HG03520 (cell line): Measurements from ENCODE around the gene PHLDB3.
"Not testable (repeated sequence)": the region's sequence is repeated elsewhere in the genome, so short reads cannot be mapped to it uniquely, and the experiment has no call there.

Experiments used
- ATAC-seq: cut with Tn5 transposase; IDR thresholded peaks from one replicate; pipeline ENCODE4 v1.9.1; 2021; ENCODE audit warnings: mild to moderate bottlenecking, moderate library complexity; ENCODE audit not compliant: unreplicated experiment

Gene PHLDB3

DNA sequence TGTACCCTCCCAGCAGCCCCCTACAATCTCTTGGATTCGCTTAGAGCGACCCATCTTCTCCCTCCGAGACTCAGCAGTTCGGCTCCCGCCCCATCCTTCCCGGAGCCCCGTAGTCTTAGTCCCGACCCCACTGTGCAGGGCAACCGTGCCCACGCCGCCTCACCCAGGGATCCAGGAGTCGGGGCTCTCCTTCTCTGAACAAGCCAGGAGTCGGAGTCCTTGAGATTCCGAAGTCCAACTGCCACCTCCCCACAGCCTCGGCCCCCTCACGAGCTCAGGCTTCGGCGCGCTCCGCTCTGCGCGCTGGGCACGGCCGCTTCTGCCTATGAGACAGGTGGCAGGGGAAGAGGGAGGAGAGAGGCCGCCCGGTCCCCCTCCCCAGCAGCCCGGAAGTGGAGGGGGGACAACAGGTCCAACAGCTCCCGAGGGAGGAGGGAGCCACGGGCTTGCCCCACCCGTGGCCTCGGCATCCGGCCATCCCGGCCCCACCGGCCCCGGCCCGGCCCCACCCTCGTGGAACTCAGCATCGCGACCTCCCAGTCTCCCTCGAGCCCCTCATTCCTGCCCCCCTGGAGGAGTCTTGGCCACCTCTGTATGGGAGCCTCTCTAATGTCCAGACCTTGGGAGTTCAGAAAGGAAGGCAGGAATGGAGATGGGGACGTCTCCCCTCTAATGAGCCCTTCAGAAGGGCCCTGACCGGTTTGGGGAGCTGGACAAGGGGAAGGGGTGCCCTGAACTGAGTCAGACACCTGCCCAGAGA, at the start of gene PHLDB3:
TSS of gene PHLDB3 (minus strand) at position 321 of the 760 bp plus-strand sequence. CDS start 628 bp downstream, outside the sequence.
- ATAC-seq: peak; percentile 10

DNA sequence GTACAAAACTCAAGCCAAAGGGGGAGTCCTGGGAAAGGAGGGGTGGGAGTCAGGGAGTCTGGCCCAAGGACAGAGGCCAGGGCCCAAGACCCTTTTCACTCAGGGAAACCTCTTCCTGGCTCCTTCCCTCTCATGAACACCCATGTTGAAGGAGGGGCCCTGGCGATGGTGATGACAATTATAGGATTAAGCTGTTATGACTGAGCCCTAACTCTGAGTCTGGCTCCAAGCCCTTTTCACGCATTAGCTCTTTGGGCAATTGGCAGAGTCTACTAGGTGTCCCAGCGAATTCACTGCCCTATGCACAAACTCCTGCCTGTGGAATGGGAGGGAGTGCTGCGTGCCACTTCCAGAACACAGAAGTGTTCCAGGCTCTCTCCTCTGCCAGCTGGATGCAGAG, 49.1 kb upstream of the PHLDB3 start:
- ATAC-seq: no peak

DNA sequence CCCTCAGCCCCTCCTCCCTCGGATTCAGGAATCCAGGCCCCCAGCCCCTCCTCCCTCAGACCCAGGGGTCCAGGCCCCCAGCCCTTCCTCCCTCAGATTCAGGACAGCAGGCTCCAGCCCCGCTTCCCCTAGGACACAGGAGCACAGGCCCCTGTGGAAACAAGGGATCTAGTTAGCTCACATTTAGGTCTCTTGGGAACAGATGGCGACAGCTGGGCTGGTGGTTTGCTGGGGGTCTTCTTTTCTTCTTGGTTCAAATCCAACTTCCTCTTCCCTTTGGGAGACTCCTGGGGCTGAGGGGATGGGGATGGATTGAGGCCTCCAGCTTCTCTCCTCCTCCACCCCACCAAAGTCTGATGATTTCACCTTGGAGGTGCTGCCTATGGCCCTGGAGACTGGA, 48.1 kb upstream of the PHLDB3 start:
- ATAC-seq: no peak

DNA sequence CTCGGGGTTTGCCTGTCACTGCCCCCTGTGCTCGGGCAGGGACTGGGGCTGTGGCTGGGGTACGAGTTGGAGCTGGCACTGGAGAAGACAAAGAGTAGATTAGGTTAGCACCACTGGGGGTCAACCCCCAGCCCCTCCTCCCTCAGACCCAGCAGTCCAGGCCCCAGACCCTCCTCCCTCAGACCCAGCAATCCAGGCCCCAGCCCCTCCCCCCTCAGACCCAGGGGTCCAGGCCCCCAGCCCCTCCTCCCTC, 47.6 kb upstream of the PHLDB3 start:
- no peak for ATAC-seq

DNA sequence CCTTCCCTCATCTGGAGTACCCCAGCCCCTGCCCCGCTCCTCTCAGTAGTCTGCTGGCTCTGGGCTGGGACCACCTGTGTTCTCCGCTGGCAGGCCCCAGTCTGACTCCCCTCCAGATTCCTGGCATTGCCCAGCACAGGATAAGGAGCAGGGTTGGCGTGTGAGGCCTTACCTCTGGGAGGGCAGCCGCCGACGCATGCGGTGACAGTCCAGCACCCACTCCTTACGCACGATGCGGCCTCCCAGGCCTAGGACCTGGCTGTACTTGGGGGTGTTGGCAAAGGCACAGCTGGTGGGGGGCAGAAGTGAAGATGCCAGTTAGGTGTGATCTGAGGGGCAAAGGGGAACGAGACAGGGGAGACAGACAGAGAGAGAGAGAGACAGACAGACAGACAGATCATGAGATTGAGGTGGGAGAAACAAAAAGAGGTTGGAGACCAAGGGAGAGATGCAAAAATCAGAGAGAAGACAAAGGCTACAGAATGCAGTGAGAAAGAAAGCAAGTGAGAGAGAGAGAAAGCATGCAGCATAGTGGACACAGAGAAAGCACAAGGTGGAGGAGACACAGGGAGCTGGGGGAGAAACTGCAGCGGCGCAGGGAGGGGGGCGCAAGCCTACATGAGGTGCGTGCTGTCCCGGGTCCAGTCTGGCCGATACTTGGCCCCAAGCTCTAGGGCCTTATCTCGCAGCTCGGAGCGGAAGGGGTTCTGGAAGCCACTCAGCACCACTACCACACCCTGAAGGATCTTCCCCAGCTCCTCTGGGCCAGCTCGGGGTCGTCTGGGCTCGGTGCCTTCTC, 47.1 kb upstream of the PHLDB3 start:
- ATAC-seq: no peak

DNA sequence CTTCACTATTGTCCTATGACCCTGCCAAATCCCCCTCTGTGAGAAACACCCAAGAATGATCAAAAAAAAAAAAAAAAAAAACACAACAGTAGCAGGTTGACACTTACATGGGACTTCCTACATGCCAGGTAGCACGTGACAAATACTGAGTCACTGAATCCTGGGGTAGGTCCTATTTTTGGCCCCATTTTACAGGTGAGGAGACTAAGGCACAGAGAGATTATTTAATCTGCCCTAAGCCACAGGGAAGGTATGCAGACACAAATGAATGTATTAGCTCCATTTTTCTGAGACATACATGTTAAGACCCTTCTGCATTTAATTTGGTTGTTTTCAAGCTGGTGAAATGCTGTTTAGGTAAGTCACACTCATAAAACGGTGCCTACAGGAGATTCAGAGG, 44.2 kb upstream of the PHLDB3 start:
- ATAC-seq: no peak

DNA sequence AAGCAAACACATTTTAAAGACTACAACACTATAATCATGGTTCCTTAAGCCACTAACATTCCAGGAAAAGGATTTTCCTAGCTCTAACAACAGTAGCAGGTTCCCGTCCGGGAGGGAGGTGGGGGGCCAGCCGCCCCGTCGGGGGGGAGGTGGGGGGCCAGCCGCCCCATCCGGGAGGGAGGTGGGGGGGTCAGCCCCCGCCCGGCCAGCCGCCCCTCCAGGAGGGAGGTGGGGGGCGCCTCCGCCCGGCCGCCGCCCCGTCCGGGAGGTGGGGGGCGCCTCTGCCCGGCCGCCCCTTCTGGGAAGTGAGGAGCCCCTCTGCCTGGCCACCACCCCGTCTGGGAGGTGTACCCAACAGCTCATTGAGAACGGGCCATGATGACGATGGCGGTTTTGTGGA, 43.4 kb upstream of the PHLDB3 start:
- ATAC-seq: not testable (repeated sequence)

DNA sequence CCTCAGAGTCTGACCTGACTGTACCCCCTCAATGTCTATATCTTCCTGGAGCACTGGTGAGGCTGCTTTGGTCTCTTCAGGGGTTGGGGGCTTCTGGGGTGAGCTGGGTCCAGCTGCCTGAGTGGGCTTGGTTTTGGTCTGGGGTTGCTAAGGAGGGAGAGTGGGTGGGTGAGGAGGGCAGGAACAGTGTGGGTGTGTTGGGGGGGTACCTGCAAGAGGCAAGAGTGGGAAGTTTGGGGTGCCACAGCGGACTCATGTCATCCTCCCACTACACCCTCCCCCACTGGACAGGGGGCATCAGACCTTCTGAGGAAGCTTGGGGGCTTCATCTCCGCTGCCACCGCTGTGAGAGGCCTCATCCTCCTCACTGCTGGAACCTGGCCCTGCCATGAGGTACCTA, 42.0 kb upstream of the PHLDB3 start:
- no peak for ATAC-seq

DNA sequence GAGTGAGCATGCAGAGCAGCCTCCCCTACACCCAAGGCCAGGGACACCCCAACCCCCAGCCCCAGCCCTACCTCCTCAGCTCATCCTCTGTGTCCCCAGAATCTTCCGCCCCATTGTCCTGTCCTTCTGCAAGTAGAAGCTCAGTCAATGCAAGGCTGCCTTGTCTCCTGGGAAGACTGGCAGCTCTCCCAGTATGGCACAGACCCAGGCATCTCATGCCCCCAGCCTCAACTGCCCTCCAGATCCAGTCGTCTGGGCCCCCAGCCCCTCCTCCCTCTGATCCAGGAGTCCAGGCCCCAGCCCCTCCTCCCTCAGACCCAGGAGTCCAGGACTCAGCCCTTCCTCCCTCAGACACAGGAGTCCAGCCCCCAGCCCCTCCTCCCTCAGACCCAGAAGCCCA, 41.4 kb upstream of the PHLDB3 start:
- ATAC-seq: no peak

DNA sequence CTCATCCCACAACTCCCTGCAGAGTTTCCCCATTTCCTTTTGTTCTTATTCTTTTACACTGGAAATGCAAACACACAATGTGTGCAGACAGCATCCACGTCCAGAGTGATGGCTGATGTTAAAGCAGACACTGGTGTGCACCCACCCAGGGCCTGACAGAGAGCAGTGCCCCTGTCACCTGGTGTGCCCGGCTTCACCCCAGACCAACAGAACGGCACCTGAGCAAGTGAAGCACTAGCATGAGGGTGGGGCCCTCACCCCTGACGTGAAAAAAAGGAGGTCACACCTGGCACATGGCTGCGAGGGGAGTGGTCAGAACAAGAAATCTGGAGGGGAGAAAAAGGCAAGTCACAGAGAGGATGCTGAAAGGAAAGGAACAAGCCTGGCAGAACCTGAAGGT, 40.7 kb upstream of the PHLDB3 start:
- no peak for ATAC-seq

DNA sequence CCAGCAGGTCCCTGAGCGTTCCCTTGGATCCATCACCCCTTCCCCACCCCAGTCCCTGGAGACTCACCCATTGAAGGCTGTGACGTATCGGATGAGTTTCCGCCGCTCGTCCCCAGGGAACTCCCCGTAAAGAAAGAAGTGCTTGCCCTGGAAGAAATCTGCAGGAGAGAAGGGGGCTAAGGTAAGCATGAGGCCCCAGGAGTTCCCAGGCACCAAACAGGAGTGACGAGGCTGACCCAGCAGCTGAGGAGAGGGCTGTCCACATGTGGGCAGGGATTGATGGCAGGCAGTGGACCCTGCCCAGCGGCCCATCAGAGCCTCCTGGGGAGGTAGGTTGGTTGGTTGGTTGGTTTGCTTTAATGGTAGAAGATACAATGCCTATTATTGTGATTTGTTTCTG, 39.5 kb upstream of the PHLDB3 start:
- ATAC-seq: no peak

DNA sequence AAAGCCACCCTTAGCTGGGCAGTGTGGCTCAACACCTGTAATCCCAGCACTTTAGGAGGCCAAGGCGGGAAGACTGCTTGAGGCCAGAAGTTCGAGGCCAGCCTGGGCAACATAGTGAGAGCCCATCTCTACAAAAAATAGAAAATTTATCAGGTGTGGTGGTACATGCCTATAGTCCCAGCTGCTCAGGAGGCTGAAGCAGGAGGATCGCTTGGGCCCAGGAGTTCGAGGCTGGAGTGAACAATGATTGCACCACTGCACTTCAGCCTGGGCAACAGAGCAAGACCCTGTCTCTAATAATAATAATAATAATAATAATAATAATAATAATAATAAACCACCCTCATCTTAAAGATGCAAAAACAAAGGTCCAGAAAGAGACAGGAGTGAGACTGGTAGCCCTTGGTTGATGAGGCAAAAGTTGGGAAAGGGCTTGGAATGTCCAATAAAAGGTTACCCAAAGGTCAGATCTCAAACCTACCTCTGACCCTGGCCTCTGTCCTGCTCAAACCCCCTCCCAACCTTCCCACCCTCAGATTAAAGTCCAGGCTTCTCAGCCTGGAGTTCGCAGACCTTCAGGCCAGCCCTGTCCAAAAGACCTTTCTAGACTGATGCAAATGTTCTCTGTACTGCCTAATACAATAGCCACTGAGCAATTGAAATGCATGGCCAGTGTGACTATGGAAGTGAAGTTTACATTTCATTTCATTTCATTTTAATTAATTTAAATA, 37.5 kb upstream of the PHLDB3 start:
- ATAC-seq: no peak

DNA sequence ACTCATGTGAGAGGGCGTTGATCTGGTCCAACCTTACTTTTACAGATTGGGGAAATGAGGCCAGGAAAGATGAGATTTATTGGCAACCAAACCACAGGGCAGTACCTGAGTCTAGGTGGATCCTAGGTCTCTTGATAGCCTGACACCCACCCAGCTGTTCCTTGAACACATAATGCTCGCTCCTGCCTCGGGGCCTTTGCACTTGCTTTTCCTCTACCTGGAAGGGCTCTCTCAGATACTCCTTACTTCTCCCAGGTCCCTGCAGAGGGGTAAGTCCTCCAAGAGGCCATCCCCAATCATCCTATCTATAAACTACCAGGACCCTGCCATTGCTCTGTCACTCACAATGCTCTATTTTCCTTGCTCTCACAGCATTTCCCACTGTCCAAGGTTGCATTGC, 35.8 kb upstream of the PHLDB3 start:
- ATAC-seq: no peak

DNA sequence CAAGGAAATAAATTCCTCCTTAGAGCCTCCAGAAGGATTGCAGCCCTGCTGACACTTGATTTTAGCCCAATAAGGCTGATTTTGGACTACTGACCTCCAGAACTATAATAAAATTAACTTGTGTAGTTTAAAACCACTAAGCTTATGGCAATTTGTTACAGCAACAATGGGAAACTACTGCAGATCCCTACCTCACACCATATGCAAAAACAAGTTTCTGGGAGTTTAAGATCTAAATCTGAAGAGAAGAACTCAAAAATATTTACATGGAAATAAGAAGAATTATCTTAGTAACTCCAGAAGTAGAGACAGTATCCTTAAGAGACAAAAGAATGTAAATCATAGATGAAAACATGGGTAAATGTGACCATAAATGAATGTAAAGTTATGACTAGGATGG, 34.4 kb upstream of the PHLDB3 start:
- no peak for ATAC-seq

DNA sequence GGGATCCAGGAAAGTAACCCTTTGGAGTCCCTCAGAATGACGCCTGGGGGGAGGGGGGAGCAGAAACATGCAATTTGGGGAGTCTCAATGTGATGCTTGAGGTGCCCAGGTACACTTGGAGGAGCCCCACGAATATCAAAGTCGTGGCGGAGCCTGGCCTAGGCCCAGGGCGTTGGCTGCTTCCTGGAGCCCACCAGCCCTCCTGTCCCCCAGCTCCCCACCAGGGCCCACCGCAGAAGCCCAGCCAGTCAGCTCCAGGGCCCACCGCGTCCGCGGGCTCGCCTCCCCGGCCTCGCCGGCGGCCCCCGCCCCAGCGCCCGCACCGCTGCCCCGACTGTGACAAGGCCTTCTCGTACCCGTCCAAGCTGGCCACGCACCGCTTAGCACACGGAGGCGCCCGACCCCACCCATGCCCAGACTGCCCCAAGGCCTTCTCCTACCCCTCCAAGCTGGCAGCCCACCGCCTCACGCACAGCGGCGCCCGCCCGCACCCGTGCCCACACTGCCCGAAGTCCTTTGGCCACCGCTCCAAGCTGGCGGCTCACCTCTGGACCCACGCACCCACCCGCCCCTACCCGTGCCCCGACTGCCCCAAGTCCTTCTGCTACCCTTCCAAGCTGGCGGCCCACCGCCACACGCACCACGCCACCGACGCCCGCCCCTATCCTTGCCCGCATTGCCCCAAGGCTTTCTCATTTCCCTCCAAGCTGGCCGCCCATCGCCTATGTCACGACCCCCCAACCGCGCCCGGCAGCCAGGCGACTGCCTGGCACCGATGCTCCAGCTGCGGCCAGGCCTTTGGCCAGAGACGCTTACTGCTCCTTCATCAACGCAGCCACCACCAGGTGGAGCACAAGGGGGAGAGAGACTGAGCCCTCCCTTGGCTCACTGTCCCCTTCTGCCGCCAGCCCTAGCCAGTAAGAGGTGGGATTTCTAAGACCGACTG, 30.5 kb upstream of the PHLDB3 start:
- ATAC-seq: no peak

DNA sequence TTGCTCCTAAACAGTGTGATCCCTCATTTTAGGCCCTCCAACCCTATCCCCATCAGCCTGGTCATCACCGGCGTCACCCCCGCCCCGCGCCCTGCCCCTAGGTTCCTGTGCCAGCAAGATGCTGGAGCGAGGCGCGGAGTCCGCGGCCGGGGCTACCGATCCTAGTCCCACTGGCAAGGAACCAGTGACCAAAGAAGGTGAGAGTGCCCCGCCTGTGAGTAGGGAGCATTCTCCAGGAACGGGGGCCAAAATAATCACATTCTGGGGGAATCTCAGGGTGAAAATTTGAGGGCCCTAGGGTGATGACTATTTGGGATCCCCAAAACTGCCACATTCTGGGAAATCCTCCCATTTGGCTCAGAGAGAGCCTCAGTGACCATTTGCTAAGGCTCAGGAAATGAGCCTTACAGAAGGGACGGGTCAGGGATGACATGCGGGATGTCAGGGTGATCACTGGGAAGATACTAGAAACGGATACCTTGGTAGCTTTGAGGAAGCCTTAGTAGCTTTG, 29.8 kb upstream of the PHLDB3 start:
- ATAC-seq: no peak

DNA sequence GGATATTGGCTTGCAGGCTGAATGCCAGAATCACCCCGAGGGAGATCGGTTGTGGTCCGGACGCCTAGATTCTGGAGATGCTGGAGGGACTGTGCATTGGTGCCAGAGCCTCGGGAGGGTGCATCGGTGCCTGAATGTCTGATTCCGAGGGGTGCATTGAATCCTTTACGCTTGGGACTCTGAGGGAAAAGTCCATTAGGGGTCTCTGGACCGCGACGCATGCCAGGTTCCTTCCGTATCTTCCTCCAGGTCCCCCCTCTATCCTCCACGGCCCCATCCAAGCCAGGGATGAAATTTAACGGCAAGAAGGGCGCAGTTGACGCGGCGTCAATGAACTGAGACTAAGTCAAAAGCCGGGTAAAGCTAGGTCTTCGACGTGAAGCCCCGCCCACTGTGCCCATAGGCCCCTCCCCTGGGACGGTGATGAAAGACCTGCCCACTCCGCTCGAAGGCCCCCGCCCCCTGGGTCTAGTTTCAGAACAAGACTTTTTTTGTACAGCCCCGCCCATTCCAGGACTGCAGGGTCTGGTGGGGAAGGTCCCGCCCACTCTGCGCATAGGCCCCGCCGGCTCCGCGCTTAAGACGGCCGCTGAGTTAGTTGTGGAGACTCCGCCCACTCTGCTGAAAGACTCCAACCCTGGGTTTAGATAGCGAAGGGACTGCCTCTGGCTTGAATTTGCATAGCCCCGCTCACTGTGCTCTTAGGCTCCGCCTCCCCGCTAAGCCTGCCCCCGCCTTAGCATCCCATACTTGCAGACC, 29.2 kb upstream of the PHLDB3 start:
- peak; percentile 53 for ATAC-seq

DNA sequence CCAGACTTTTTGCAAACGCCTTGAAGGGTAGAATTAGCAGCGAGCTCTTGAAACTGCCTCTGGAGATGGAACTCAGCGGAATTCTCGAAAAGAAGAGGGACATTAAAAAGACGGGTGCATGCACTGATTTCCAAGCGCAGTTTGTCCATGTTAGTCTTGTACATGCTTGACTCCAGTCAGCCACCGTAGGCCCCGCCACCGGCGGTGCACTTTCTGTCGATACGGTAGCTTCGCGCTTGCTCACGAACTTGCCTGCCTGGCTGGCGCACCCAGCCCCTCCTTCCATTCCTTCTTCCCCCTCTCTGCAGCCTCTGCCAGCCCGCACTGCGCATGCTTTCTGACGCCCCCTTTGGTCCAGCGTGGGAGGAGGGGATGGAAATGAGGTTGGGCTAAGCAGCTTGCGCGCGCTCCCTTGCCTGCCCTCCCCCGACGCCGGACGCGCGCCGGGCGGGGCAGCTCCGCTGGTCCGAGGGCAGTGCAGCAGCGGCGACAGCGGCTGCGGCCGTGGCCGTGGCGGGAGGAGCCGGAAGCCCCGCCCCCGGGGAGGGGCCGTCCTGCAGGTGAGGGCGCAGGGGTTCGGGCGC, 28.5 kb upstream of the PHLDB3 start, which contains the start of gene ZNF575:
TSS of gene ZNF575 (plus strand) at position 227 of the 584 bp plus-strand sequence. CDS start 1,235 bp downstream, outside the sequence.
- peak; percentile 51 for ATAC-seq

DNA sequence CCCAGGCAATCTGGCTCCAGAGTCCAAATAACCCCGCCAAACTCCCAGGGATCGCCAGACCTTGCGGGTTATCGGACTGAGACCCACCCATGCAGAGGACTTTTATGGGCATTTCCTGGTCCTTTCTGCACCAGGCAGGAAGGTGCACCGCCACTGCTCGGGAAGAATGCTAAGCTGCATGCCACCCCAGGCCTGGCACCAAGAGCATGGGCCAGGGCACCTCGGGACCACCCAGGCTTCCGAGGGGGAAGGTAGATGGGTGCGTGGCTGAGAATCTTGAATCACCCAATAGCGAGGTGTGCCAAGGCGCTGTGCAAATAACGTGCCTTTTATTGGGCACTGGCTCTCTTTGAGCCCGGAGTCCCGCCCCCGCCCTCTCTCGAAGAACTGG, 28.0 kb upstream of the PHLDB3 start:
- ATAC-seq: no peak
